K562 (cell line): ENCODE results near the gene DEF6. TPM values are rescaled to one million over a fixed set of nuclear protein-coding genes. Genes with fewer than 3 reads are reported as not detected.

ENCODE experiments used
- BDP1 ChIP-seq: IDR thresholded peaks from 3 replicates; pipeline ENCODE4 v1.6.1; 2011; ENCODE audit not compliant: insufficient read length, insufficient read depth
- ELF2 ChIP-seq: fragments of 250-450 bp; sonication (Bioruptor Pico); IDR thresholded peaks from 2 replicates; pipeline ENCODE4 v1.5.0; 2021; ENCODE audit warnings: mild to moderate bottlenecking
- ESRRB ChIP-seq: fragments of 250-450 bp; sonication (Bioruptor Pico); IDR thresholded peaks from 2 replicates; pipeline ENCODE4 v1.5.0; 2020; ENCODE audit warnings: mild to moderate bottlenecking, moderate library complexity, borderline replicate concordance
- GABPB2 ChIP-seq: fragments of 250-450 bp; sonication (Bioruptor Pico); conservative IDR thresholded peaks from 2 replicates; pipeline ENCODE4 v1.5.1; 2021; ENCODE audit warnings: mild to moderate bottlenecking
- L3MBTL2 ChIP-seq: fragments of 450-650 bp; IDR thresholded peaks from 2 replicates; pipeline ENCODE4 v1.6.1; 2016; ENCODE audit warnings: mild to moderate bottlenecking, moderate library complexity
- NEUROD1 ChIP-seq: fragments of 150-350 bp; IDR thresholded peaks from 2 replicates; pipeline ENCODE4 v1.6.1; 2014; ENCODE audit warnings: borderline replicate concordance, low read length, low read depth; ENCODE audit not compliant: partially characterized antibody
- NR2F6 ChIP-seq: fragments of 450-650 bp; formaldehyde crosslinking; IDR thresholded peaks from 2 replicates; pipeline ENCODE4 v1.4.0; 2020; ENCODE audit warnings: mild to moderate bottlenecking
- SIRT6 ChIP-seq: IDR thresholded peaks from one replicate; pipeline ENCODE4 v1.6.1; 2012; ENCODE audit warnings: low read depth, mild to moderate bottlenecking, control low read depth, inconsistent platforms, low read length, moderate library complexity
- SRSF3 ChIP-seq: fragments of 200-400 bp; formaldehyde crosslinking; IDR thresholded peaks from 2 replicates; pipeline ENCODE4 v1.6.1; 2016; ENCODE audit warnings: mild to moderate bottlenecking, low read length, moderate library complexity; ENCODE audit not compliant: insufficient read depth
- STAT5A ChIP-seq: IDR thresholded peaks from 2 replicates; pipeline ENCODE4 v1.6.1; 2012; ENCODE audit warnings: low read length, inconsistent platforms, borderline replicate concordance
- TCF7L2 ChIP-seq: fragments of 150-350 bp; IDR thresholded peaks from 2 replicates; pipeline ENCODE4 v1.6.1; 2016; ENCODE audit warnings: low read depth, mild to moderate bottlenecking, low read length, moderate library complexity
- ZBTB17 ChIP-seq: fragments of 450-650 bp; formaldehyde crosslinking; IDR thresholded peaks from 2 replicates; pipeline ENCODE4 v1.4.0; 2020; ENCODE audit warnings: mild to moderate bottlenecking
- polyA plus RNA-seq, 8 experiments: library from polyadenylated mRNA; depleted of rRNA in 4 of 8; stranded (reverse) in 5 of 8; unstranded in 3 of 8; fragments of >200 nt; fragmentation: Nextera tagmentation in 2 of 8; fragmentation: Illumina TruSeq in 1 of 8; extraction: Ambion mirVana in 2 of 8; extraction: Trizol in 1 of 8; gene quantifications; 2 replicates each; pipeline versions ENCODE4 v1.2.1 to v1.2.3, GENCODE V29; 2011 to 2014; ENCODE audit warnings: inconsistent platforms in 1 of 8, missing spikeins in 1 of 8
- total RNA-seq, 7 experiments: library from RNA; depleted of rRNA in 6 of 7; stranded (reverse); fragments of >200 nt in 6 of 7; fragmentation: Illumina TruSeq in 2 of 7; extraction: Trizol in 2 of 7; gene quantifications; 2 replicates each; pipeline versions ENCODE4 v1.2.1 to v1.2.3, GENCODE V29; 2011 to 2021; ENCODE audit warnings: low replicate concordance in 1 of 7
- TF ChIP-seq, protein P1 (sequence below), 2 experiments: fragments of 450-650 bp; formaldehyde crosslinking in 1 of 2; IDR thresholded peaks; 2 replicates each; pipeline versions ENCODE4 v1.4.0 to v1.6.1; 2014 to 2020; ENCODE audit warnings: mild to moderate bottlenecking in 2 of 2, borderline replicate concordance in 1 of 2, low read depth in 1 of 2
- TF ChIP-seq, protein P2 (sequence below): fragments of 450-650 bp; IDR thresholded peaks from 2 replicates; pipeline ENCODE4 v1.7.0; 2016; ENCODE audit warnings: borderline replicate concordance
- TF ChIP-seq, protein P3 (sequence below): sonication (generic); formaldehyde crosslinking; IDR thresholded peaks from 2 replicates; pipeline ENCODE4 v1.8.0; 2022; ENCODE audit warnings: mild to moderate bottlenecking, missing genetic modification reagents, borderline replicate concordance

Gene DEF6
- total and polyA plus RNA-seq, 9 of the 15 experiments (the other 6 are each of a cell fraction or from before 2014, with no cell fraction given) = 1.3 to 44.6 (median 22.7) TPM

DNA sequence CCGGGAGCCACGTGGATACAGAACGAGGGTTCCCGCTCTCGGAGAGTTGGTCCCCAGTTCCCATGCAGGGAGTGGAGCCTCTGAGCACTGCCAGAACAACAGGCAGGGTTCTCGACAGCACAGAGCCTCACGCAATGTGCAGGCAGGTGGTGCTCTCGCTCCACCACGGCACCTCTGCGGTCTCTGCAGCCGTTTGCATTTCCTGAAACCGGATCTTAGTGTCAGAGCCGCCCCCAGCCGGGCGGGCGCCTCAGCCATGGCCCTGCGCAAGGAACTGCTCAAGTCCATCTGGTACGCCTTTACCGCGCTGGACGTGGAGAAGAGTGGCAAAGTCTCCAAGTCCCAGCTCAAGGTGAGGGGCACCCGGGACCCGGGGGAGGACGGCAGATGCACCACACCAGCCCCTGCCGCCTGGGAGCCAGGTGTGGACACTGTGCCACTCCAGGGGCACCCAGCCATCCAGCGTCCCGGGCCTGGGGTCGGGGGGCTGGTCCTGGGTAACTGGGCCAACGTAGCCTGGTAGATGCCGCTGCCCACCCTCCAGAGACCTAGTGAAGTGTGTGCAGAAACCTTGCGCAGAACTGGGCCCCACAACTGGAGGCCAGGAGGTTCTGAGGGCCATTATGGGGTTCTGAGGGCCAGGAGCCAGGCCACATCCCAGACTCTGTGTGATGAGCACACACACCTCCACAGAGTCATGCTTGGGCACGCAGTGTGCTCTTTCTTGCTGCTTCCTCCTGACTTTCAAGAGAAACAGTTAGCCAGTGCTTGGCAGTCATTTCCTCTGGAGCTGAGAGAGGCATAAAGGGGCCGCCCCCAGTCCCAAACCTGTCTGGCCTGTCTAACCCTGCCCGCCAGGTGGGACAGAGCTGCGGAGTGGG, at the start of gene DEF6 (continued):
- TF ChIP-seq ESRRB (CRISPR knock-in tag) (no peak), TCF7L2 (peak; percentile 38; the same call in 1 of the 2 replicates), BDP1 (no peak), L3MBTL2 (peak; percentile 90), GABPB2 (CRISPR knock-in tag) (no peak; the same call in 1 of the 2 replicates), NEUROD1 (peak; percentile 73), SIRT6 (no peak), NR2F6 (CRISPR knock-in tag) (no peak), ZBTB17 (peak; percentile 48; the same call in 1 of the 2 replicates), SRSF3 (no peak), ELF2 (peak; percentile 94), STAT5A (no peak)
- TF ChIP-seq, protein P1, sequence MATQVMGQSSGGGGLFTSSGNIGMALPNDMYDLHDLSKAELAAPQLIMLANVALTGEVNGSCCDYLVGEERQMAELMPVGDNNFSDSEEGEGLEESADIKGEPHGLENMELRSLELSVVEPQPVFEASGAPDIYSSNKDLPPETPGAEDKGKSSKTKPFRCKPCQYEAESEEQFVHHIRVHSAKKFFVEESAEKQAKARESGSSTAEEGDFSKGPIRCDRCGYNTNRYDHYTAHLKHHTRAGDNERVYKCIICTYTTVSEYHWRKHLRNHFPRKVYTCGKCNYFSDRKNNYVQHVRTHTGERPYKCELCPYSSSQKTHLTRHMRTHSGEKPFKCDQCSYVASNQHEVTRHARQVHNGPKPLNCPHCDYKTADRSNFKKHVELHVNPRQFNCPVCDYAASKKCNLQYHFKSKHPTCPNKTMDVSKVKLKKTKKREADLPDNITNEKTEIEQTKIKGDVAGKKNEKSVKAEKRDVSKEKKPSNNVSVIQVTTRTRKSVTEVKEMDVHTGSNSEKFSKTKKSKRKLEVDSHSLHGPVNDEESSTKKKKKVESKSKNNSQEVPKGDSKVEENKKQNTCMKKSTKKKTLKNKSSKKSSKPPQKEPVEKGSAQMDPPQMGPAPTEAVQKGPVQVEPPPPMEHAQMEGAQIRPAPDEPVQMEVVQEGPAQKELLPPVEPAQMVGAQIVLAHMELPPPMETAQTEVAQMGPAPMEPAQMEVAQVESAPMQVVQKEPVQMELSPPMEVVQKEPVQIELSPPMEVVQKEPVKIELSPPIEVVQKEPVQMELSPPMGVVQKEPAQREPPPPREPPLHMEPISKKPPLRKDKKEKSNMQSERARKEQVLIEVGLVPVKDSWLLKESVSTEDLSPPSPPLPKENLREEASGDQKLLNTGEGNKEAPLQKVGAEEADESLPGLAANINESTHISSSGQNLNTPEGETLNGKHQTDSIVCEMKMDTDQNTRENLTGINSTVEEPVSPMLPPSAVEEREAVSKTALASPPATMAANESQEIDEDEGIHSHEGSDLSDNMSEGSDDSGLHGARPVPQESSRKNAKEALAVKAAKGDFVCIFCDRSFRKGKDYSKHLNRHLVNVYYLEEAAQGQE (IDR thresholded peaks at IDR 0.05; ENCODE audit: borderline replicate concordance) = peak; percentile 97
- TF ChIP-seq, protein P1 (CRISPR knock-in tag; IDR thresholded peaks at IDR 0.05; ENCODE audit: low read depth) = peak; percentile 9; the same call in 1 of the 2 replicates
- TF ChIP-seq, protein P2, sequence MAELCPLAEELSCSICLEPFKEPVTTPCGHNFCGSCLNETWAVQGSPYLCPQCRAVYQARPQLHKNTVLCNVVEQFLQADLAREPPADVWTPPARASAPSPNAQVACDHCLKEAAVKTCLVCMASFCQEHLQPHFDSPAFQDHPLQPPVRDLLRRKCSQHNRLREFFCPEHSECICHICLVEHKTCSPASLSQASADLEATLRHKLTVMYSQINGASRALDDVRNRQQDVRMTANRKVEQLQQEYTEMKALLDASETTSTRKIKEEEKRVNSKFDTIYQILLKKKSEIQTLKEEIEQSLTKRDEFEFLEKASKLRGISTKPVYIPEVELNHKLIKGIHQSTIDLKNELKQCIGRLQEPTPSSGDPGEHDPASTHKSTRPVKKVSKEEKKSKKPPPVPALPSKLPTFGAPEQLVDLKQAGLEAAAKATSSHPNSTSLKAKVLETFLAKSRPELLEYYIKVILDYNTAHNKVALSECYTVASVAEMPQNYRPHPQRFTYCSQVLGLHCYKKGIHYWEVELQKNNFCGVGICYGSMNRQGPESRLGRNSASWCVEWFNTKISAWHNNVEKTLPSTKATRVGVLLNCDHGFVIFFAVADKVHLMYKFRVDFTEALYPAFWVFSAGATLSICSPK = no peak
- TF ChIP-seq, protein P3, sequence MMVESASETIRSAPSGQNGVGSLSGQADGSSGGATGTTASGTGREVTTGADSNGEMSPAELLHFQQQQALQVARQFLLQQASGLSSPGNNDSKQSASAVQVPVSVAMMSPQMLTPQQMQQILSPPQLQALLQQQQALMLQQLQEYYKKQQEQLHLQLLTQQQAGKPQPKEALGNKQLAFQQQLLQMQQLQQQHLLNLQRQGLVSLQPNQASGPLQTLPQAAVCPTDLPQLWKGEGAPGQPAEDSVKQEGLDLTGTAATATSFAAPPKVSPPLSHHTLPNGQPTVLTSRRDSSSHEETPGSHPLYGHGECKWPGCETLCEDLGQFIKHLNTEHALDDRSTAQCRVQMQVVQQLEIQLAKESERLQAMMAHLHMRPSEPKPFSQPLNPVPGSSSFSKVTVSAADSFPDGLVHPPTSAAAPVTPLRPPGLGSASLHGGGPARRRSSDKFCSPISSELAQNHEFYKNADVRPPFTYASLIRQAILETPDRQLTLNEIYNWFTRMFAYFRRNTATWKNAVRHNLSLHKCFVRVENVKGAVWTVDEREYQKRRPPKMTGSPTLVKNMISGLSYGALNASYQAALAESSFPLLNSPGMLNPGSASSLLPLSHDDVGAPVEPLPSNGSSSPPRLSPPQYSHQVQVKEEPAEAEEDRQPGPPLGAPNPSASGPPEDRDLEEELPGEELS (CRISPR knock-in tag) = no peak
